ENCODE data around the gene SNAP29. TPM values are rescaled to one million over a fixed set of nuclear protein-coding genes. Genes with fewer than 3 reads are reported as not detected.
A peak's percentile ranks its signal among the peaks of the same experiment; 100 is the strongest.
"Not testable (repeated sequence)": the region's sequence is repeated elsewhere in the genome, so short reads cannot be mapped to it uniquely, and the experiment has no call there.

SNAP29 gene
- total RNA-seq, 2 donors from 2014 or later = 7.6 to 9.6 TPM

GRCh38 chr22:20906387-20906767, 47.6 kb downstream of the SNAP29 start:
- no peak for ATAC-seq
- intact Hi-C loops (cut with DNase I) = no loop called here
- no peaks in the 10 kb centered on the region for H3K36me3 ChIP-seq (replicated peaks in 1 of 2; ENCODE audit: insufficient read depth in 1 of 2, low read depth in 2 of 2)
- TF ChIP-seq CTCF (IDR thresholded peaks at IDR 0.05) (no peak), POLR2A (IDR thresholded peaks at IDR 0.05) (no peak)
- H3K4me3 ChIP-seq = no peak overlapping the region
- H3K9me3 ChIP-seq = no peaks in the 10 kb centered on the region
- 69 to 71% methylated on average over 3 of the region's 3 CpGs for WGBS, 2 donors
- no peaks in the 10 kb centered on the region for H3K27me3 ChIP-seq
- no peak overlapping the region for H3K27ac ChIP-seq
- no peak for DNase-seq
- H3K4me1 ChIP-seq = no peaks in the 10 kb centered on the region

- intact Hi-C loops (cut with DNase I); H3K36me3 ChIP-seq (replicated peaks in 1 of 2; ENCODE audit: insufficient read depth in 1 of 2, low read depth in 2 of 2); H3K4me3 ChIP-seq; H3K4me1 ChIP-seq; H3K27ac ChIP-seq; H3K27me3 ChIP-seq; DNase-seq; H3K9me3 ChIP-seq; ATAC-seq: not testable (repeated sequence)
- WGBS, 2 donors = 89 to 93% methylated on average over 5 of the region's 5 CpGs
Observed at GRCh38 chr22:20908717-20909116, 49.9 kb downstream of the SNAP29 start.

GRCh38 chr22:20909543-20910303, 50.9 kb downstream of the SNAP29 start:
- ATAC-seq = no peak
- TF ChIP-seq POLR2A (IDR thresholded peaks at IDR 0.05) = no peak

GRCh38 chr22:20912494-20912893, 53.7 kb downstream of the SNAP29 start:
- intact Hi-C loops (cut with DNase I) = loop anchor here (10.0 kb wide), 1 partner anchor 52 kb away; the partner anchor contains the start of gene AIFM3
- Histone ChIP-seq H3K27me3 (no peaks in the 10 kb centered on the region), H3K27ac (no peak overlapping the region), H3K4me3 (no peak overlapping the region), H3K9me3 (no peaks in the 10 kb centered on the region), H3K4me1 (peaks cover 10% of the 10 kb centered on the region), H3K36me3 (replicated peaks in 1 of 2; ENCODE audit: insufficient read depth in 1 of 2, low read depth in 2 of 2) (no peaks in the 10 kb centered on the region)
- ATAC-seq (no peak), DNase-seq (no peak)
- no peak for TF ChIP-seq CTCF (IDR thresholded peaks at IDR 0.05)
- no peak for TF ChIP-seq POLR2A (IDR thresholded peaks at IDR 0.05)
- 86 to 92% methylated on average over 6 of the region's 6 CpGs for WGBS, 2 donors

More at GRCh38 chr22:20909543-20910303, 50.9 kb downstream of the SNAP29 start:
- intact Hi-C loops (cut with DNase I) = loop anchor here (10.0 kb wide), 1 partner anchor 55 kb away; the partner anchor contains the start of gene AIFM3
- no peaks in the 10 kb centered on the region for H3K27me3 ChIP-seq
- no peaks in the 10 kb centered on the region for H3K9me3 ChIP-seq
- DNase-seq = no peak
- H3K4me3 ChIP-seq = no peak overlapping the region
- 70 to 84% methylated on average over 6 of the region's 6 CpGs for WGBS, 2 donors
- H3K36me3 ChIP-seq (replicated peaks in 1 of 2; ENCODE audit: insufficient read depth in 1 of 2, low read depth in 2 of 2) = no peaks in the 10 kb centered on the region
- no peak overlapping the region for H3K27ac ChIP-seq
- H3K4me1 ChIP-seq = no peaks in the 10 kb centered on the region

- Histone ChIP-seq H3K36me3 (replicated peaks in 1 of 2; ENCODE audit: insufficient read depth in 1 of 2, low read depth in 2 of 2) (no peaks in the 10 kb centered on the region), H3K4me1 (peaks cover 27% of the 10 kb centered on the region), H3K9me3 (no peaks in the 10 kb centered on the region), H3K4me3 (peak within 1 kb of the TSS; percentile 71 to 86), H3K27me3 (no peaks in the 10 kb centered on the region), H3K27ac (peak within 1 kb of the TSS; percentile 92 to 98 (median 96))
- ATAC-seq (peak; percentile 98), DNase-seq (peak; percentile 98)
- 0% methylated on average over 9 to 70 of the region's 92 CpGs for WGBS, 2 donors
- TF ChIP-seq CTCF (IDR thresholded peaks at IDR 0.05) (peak; percentile 89 to 99 (median 97)), POLR2A (IDR thresholded peaks at IDR 0.05) (peak; percentile 77 to 84 (median 77))
- intact Hi-C loops (cut with DNase I) = loop anchor here (10.0 kb wide), 1 partner anchor 48 kb away; the partner anchor contains the start of gene AIFM3
Observed at GRCh38 chr22:20916916-20917810, 58.4 kb downstream of the SNAP29 start, which contains the start of gene CRKL. Gene CRKL, plus strand, starts transcription at chr22:20917407. Its CDS starts 528 bp downstream, at chr22:20917935.

All from body of pancreas (tissue), 4 donors.